HG03039 (cell line): ENCODE measurements around the gene MICU2.

Experiments
- ATAC-seq: cut with Tn5 transposase; IDR thresholded peaks from one replicate; pipeline ENCODE4 v1.9.1; 2021; ENCODE audit warnings: mild to moderate bottlenecking, moderate library complexity; ENCODE audit not compliant: unreplicated experiment

MICU2 gene, protein sequence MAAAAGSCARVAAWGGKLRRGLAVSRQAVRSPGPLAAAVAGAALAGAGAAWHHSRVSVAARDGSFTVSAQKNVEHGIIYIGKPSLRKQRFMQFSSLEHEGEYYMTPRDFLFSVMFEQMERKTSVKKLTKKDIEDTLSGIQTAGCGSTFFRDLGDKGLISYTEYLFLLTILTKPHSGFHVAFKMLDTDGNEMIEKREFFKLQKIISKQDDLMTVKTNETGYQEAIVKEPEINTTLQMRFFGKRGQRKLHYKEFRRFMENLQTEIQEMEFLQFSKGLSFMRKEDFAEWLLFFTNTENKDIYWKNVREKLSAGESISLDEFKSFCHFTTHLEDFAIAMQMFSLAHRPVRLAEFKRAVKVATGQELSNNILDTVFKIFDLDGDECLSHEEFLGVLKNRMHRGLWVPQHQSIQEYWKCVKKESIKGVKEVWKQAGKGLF

DNA sequence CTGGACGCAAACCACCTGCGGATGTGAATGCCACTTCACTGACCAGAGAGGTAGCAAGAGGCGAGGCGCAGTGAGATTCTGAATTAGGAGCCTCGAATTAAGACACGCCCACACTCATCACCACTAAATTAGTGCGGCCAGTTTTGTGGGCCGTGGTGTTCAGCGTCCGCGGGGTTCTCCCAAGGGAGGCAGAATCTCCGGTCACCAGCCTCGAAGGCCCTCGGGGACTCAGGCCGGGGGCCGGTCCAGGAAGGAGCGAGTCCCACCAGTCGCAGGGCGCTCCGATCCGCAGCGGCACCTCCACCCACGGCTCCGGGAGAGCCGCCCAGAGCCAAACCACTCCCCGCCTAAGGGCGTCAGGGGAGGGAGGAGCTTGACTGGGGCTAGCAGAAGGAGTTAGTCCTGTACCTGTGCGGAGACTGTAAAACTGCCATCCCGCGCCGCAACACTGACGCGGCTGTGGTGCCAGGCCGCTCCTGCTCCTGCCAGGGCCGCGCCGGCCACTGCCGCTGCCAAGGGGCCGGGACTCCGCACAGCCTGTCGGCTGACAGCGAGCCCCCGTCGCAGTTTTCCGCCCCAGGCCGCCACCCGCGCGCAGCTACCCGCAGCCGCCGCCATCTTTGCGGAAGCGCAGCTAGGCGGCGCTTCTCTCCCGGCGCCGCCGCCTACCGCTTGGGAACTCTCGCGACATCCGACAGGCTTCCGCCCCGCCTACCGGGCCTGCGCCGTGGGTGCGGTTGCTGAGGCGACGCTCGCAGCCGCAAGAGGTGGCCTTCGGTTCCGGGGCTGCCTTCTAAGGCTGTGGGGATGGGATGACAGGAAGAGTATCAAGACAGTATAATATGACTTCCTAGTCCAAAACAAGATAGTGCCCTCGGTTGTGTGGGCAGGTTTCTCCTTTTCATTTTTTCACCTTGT is at the start of gene MICU2:
Gene MICU2 (minus strand): TSS at position 640 of the 918 bp plus-strand sequence. CDS start 22 bp downstream, at position 618.
- peak; percentile 95 for ATAC-seq

DNA sequence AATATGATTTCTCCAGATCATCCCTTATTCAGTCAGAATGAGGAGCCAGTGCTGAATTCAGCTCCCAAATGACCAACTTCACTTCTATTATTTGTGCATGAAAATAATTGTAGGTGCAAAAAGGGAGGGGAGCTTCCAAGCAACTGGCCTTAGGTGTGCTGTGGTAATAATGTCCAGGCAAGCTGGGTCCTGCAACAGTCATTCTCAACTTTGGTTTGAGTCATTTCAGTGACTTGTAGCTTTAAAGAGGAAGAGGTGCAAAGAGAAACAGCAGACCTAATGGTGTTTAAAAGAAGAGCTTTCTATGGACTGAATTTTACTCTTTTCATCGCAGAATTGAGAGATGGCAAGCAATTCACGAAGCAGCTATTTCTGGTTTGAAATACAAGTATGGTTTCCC is 37.7 kb upstream of the MICU2 start:
- no peak for ATAC-seq

DNA sequence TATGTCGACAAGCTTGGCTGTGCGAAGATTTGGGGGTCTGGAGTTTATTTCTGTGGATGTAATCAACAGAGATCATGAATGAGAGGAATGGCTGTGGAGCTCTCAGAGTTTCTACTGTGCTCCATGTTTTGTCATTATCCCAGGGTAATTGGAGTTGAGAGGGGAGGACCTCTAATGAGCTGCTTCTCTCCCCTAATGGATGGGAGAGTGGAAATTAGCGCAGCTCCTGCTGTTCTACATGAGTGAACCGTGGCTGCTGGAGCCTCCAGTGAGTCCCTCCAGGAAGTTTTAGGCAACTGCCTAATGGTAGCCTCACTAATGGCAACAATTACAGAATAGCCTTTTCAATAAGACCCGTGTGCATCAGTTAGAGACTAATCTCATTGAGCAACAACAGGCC is 35.6 kb upstream of the MICU2 start:
- no peak for ATAC-seq

DNA sequence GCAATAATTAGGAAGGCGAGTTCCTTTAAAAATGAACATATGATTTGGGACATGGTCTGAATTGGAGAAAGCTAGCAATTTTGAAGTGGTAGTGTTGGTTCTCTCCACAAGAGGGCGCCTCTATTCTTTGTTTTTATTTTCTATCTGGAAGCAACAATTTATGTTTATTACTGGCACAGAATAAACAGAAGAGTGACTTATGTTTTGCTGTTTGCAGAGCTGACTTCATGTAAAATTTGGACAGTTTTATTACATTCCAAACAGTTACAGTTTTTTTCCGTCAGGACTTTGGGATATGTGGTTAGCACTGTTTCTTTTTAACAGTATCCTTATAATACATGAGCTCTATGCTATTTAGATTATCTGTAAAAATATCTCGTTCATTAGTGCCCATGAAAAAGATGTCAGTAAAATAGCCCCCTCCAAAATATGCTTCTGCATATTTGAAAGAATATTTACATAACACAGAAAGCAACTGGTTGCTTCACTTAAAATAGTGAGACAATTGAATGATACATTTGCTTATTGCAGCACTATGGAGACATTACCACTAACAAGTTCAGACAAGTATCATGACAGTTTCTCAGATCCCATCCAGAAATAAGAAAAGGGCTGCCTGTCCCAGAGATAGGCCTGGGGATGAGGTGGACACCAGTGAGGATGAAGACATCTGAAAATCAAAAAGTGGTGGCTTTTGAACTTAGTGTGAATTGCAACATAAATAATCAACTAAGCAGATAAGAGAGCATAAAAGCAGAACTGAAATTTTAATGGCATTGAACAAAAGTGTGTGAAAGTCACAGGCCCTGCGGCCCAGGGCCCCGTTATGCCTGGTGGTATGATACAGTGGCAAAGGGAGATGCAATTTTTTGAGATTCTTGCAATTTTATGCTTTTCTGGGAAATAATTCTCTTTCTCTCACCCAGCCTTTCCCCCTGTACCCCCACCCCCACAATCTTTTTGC is 34.6 kb upstream of the MICU2 start:
- ATAC-seq = no peak

DNA sequence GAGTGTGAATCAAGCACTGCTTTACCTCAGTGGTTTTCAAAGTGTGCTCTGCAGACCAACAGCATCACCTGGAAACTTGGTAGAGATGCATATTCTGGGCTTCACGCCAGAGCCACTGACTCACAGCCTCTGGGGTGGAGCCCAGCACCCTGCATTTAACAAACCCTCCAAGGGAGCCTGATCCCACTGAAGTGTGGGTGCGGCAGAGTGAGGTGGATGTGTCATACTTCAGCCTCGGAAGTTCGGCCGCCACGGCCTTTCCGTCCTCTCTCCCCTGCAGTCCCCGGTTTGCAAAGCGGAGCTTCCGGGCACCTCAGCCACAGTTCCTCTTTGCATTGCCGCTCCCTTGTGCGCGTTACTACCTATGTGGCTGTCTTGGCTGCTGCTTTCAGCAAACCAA is 33.3 kb upstream of the MICU2 start:
- no peak for ATAC-seq

DNA sequence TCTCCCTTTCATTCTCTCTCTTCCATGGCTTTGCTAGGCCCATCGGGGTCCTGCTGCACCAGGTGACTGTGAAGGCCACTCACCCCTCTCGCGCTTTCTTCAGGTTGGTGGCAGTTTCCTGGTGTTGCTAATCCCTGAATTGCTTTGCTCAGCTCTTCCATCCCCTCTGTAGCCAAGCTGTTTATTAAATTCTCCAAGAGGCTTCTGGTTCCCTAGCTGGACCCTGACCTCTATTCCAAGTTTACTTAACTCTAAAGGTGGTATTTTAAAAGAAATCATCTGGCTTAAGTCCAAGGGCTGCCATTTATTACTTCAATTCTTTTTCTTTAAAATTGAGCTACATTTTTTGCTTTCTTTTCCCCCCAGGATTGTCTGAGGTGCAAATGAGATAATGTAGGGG is 32.7 kb upstream of the MICU2 start:
- ATAC-seq = no peak

DNA sequence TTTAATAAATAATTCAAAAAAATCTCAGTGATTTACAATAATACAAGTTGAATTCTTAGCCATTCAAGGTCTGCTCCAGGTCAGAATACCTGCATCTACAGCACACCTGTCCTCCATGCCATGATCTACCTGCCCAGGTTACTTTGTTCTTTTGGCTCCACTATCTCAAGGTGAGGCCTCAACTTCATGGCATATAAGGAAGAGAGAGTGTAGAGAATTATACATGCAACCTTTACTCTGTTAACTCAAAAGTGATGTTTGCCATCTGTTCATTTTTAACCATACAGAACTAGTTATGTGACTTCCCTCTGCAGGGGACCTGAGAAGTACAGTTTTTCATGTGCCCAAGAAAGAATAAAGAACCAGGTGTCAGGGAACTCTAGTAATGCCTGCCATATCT is 28.2 kb upstream of the MICU2 start:
- ATAC-seq = no peak

DNA sequence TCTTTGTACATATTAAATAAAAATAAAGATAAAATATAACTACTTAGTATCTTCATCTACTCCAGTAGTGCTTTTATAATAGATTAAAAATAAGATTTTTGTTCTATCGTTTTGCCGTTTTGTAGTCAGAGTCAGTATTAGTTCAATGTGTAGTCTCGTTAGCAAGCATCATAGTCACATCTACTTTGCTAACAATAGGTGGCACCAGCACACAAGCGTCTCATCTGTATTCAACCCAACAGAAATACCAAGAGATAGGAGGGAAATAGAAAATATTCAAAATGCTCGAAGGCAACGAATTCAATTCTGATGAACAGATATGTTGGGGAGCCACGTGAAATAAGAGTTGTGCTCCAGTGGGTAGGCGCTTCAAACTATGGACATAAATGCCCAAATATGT is 21.4 kb upstream of the MICU2 start:
- ATAC-seq = no peak

DNA sequence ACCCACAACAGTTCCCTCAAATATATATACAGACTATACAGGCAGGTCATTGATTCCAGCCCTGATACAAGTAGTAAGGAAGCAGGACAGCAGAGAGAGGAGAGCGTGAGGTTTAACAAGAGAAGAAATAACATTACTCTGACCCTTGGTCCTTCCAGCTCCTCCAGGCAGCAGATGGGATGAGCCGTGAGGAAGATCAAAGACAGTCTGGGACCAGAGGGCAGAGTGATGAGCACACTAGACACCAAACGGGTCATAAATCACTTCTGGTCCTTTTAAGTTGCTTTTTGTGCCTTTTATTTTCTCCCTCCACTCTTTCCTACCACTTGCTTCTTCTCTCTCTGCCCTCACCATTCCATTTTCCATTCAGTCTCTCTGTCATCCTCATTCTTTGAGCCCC is 16.9 kb upstream of the MICU2 start:
- ATAC-seq = no peak

DNA sequence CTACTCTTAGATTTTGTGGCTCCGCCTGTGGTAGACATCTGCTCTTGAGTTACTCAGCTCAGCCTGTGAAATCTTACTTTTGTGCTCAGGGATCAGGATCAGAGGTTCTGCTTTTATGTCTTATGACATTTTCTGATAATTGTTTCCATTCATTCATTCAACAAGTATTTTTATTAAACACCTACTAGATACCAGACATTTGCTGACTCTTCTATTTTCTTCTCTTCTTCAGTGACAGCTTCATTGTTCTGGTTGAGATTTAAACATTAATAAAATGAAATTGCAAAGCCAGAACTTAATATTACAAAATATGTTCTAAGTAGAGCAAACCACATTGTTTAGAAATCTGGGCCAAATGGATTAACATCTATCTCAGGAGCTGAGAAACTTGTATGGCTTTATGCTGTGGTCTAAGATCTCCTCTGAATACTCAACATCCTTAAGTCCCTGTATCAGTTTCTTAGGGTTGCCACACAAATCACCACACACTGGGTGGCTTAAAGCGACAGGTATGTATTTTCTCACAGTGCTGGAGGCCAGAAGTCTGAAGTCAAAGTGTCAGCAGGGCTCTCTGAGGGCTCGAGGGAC is 15.8 kb upstream of the MICU2 start:
- no peak for ATAC-seq

DNA sequence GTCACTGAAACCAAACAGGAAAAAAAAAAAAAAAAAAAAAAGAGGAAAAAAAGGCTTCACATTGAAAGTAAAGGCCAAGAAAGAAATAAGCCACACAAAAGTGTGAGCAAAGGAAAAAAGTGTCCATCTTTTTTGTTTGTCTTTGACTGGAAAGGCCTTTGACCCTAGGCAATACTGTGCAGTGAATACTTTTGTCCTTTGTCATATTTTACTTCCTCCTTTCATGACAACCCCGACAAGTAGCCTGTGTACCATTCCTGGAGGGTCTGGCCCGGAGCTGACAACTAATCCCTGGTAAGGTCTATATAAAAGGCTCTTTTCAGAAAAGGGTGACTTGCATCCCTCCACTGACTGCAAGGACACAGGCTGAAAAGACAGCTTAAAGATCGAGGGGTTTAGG is 12.9 kb upstream of the MICU2 start:
- ATAC-seq = no peak

DNA sequence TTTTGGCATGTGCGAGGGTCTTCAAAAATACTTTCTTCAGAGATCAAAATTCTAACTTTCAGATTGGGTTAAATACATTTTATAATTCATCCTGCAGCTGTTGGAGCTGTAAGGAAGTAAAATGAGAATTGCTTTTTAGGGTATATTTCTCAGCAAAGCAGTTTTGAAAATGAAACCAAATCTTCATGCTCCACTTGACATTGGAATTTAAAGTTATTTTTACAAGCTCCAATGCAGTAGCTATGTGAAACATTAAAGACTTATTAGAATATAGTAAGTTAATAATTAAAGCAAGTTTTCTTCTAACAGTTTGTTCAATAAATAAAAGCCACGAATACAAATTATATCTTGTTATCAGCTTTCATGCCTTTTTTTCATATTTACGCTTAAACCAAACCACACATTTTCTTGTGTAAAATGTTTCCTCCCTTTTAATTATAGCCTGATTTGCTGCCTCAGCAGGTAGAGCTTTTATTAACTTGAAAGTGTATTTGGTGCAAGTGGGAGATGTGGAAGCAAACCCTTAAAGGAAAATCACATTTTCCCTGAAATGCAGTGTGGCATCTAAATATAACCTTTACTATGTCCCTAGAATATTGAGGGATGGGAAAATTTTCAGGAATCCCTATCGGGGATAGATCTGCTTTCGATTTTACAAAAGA is 12.4 kb upstream of the MICU2 start:
- no peak for ATAC-seq

DNA sequence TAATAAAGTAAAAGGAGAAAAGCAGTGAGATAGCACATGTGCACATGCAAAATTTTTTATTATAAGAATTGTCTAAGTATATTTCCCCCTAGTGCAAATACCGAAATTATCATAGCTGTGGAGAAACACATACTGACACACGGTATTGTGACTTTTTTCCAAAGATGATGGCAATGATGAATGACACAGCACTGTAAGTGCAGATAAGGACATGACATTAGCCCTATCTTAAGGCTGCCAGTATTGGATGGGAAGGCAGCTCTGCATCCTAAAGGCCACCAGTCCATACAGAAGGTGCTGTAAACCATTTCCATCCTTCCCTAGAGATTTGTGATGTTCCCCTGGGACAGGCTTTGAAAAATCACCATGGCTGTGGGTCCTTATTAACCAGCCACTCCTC is 11.5 kb upstream of the MICU2 start:
- ATAC-seq = no peak

DNA sequence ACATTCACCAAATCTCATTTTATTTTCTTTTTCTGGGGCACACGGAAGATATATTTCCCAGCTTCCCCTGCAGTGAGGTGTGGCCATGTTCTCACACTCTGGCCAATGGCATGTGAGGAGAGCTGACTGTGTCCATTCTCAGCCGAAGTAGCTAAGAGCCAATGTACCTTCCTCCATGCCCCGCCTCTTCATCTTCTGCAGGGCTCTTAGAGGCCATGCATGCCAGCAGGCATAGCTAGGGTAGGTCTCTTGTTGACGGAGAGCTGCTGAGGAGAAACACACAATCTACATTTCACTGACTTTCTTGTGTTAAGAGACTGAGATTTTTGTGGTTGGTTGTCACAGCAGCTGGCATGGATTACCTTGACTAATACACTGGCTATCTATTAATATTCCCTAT is 9.8 kb upstream of the MICU2 start:
- no peak for ATAC-seq

DNA sequence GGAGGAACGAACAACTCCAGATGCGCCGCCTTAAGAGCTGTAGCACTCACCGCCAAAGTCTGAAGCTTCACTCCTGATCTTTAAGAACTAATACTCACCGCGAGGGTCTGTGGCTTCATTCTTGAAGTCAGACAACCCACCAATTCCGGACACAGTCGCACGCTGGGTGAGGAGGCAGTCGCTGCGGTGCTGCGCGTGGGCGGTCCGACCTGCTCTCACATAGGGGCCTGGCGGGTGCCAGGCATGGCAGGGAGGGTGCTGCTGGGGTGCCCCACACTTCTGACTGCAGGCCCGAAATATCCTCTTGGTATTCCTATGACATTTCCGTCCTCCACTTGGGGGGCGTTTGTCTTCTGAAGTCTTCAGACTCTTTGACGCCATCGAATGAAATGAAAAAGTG is 7.4 kb upstream of the MICU2 start:
- no peak for ATAC-seq

DNA sequence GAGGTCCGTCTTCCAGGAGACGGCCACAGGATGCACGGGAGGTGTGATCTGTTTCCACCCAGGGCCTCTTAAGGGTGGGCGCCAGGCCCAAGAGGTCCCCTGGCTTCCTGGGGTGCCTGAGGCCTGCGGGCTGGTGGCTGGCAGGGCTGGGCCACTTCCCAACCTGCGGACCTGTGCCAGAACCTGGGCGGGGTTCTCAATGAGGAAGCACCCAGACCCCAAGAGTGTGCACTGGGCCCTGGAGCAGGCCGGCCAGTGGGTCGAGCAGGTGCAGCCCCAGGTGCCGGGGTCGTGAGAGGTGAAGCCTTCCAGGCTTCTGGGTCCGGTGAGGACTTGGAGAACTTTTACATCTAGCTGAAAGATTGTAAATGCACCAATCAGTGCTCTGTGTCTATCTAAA is 6.7 kb upstream of the MICU2 start:
- no peak for ATAC-seq

DNA sequence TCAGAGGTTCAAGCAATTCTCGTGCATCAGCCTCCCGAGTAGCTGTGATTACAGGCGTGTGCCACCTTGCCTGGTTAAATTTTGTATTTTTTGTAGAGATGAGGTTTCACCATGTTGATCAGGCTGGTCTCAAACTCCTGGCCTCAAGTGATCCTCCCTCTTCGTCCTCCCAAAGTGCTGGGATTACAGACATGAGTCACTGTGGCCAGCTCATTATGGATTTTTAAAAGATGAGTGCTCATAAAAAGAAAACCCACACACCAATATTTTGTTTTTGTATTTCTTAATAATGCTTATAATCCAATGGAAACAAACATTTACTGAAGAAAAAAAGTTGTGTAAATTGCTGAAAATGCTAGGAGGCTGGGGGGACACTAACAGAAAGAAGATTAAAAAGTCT is 5.0 kb upstream of the MICU2 start:
- ATAC-seq = no peak

DNA sequence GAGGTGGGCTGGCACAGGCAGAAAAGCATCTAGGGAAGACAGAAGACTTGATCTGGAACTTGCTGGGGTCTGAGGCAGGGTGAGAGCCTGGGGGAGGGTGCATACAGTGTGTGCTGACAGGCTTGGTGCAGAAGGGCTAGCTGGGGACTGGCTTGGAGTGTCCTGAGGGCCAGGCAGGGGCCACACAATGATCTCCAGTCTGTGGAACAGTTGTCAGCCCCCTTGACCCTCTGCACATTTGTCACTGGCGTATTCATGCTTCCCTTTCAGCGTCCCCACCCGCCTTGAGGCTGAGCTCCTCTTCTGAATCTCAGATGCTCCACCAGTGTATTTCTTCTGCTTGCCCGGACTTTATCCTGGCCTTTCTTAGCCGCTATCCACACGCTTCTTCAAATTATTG is 2.8 kb upstream of the MICU2 start:
- ATAC-seq = no peak

DNA sequence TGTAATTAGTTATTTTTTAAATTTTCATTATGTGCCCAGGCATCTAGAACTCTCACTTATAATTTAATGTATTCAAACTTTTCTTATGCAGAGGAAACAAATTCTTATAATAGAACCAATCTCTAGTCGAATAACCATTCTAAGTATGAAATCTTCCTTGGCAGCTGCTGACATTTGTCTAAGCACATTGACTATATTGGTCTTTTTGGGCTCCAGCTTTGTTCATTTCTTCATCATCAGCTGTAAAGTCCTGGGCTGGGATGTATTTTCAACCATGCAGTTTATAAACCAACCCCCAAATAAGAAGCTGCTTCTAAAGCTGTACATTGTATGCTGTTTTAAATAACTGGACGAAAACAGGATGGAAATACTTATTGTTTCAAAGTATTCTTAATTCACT is 2.3 kb upstream of the MICU2 start:
- ATAC-seq = no peak

DNA sequence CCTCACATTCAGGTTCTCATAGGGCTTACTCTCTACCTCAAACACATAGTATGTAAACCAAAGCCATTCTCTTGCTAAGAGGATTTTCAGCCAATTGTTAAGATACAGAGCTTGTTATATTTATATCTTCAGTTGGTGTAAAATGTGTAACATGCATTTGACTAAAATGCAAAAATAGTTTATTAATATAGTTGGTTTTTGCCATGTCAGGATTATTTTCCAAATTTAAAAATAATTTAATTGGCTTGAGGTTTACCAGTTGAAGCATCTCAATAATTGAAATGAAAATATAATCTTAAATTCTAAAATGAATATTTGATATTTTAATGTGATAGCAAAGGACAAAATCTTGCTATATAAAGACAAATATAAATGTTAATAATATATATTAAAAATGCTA is 7.2 kb downstream of the MICU2 start:
- ATAC-seq = no peak
